H9 (cell line): Measurements from ENCODE around the gene WFIKKN2. TPM values are rescaled to one million over a fixed set of nuclear protein-coding genes. Genes with fewer than 3 reads are reported as not detected.

ENCODE experiments used
- DNase-seq: peaks from one replicate; pipeline ENCODE4 v3.0.0-alpha.2; 2017
- H2AFZ ChIP-seq: one replicate; pipeline ENCODE4 v1.6.1; 2013; ENCODE audit warnings: mild to moderate bottlenecking, low read length, control low read depth, moderate library complexity
- H2AK5ac ChIP-seq: 2 replicates; pipeline ENCODE4 v1.6.1; 2013; ENCODE audit warnings: low read length, control low read depth, mixed read lengths; ENCODE audit not compliant: insufficient read length
- H2BK120ac ChIP-seq: one replicate; pipeline ENCODE4 v1.6.1; 2013; ENCODE audit warnings: low read depth, mild to moderate bottlenecking, low read length, control low read depth, inconsistent platforms; ENCODE audit not compliant: poor library complexity, severe bottlenecking
- H2BK12ac ChIP-seq: 2 replicates; pipeline ENCODE4 v1.6.1; 2013; ENCODE audit warnings: low read length, control low read depth, mixed read lengths, low read depth; ENCODE audit not compliant: insufficient read length
- H2BK15ac ChIP-seq: 2 replicates; pipeline ENCODE4 v1.6.1; 2013; ENCODE audit warnings: low read depth, low read length, control low read depth
- H2BK20ac ChIP-seq: one replicate; pipeline ENCODE4 v1.6.1; 2013; ENCODE audit warnings: low read depth, mild to moderate bottlenecking, low read length, control low read depth, inconsistent platforms; ENCODE audit not compliant: poor library complexity, severe bottlenecking
- H2BK5ac ChIP-seq: 2 replicates; pipeline ENCODE4 v1.6.1; 2013; ENCODE audit warnings: low read length, control low read depth, mixed read lengths; ENCODE audit not compliant: insufficient read length
- H3K14ac ChIP-seq: 2 replicates; pipeline ENCODE4 v1.6.1; 2013; ENCODE audit warnings: low read length, control low read depth; ENCODE audit not compliant: insufficient read depth
- H3K18ac ChIP-seq: 2 replicates; pipeline ENCODE4 v1.6.1; 2013; ENCODE audit warnings: low read depth, mild to moderate bottlenecking, mixed read lengths, low read length, control low read depth; ENCODE audit not compliant: insufficient read length
- H3K23ac ChIP-seq: 2 replicates; pipeline ENCODE4 v1.6.1; 2013; ENCODE audit warnings: low read length, control low read depth, mixed read lengths, low read depth; ENCODE audit not compliant: insufficient read length
- H3K23me2 ChIP-seq: 2 replicates; pipeline ENCODE4 v1.6.1; 2013; ENCODE audit warnings: low read depth, mild to moderate bottlenecking, mixed read lengths, low read length, control low read depth; ENCODE audit not compliant: insufficient read length, poor library complexity, severe bottlenecking
- H3K27ac ChIP-seq: 2 replicates; pipeline ENCODE4 v1.5.1; 2013; ENCODE audit warnings: low read length, control low read depth, mixed read lengths, low read depth; ENCODE audit not compliant: insufficient read length
- H3K27me3 ChIP-seq: 2 replicates; pipeline ENCODE4 v1.6.1; 2013; ENCODE audit warnings: low read length, control low read depth, inconsistent platforms; ENCODE audit not compliant: insufficient read depth
- H3K4ac ChIP-seq: 2 replicates; pipeline ENCODE4 v1.6.1; 2013; ENCODE audit warnings: low read depth, mild to moderate bottlenecking, control low read depth, inconsistent platforms, low read length, moderate library complexity
- H3K4me1 ChIP-seq: 2 replicates; pipeline ENCODE4 v1.6.1; 2013; ENCODE audit warnings: low read length, control low read depth, inconsistent platforms; ENCODE audit not compliant: insufficient read depth
- H3K4me2 ChIP-seq: 2 replicates; pipeline ENCODE4 v1.6.1; 2013; ENCODE audit warnings: low read length, control low read depth, mixed read lengths; ENCODE audit not compliant: insufficient read length, insufficient read depth
- H3K56ac ChIP-seq: 2 replicates; pipeline ENCODE4 v1.6.1; 2013; ENCODE audit warnings: low read depth, mild to moderate bottlenecking, mixed read lengths, low read length, control low read depth; ENCODE audit not compliant: insufficient read length
- H3K79me1 ChIP-seq: 2 replicates; pipeline ENCODE4 v1.6.1; 2013; ENCODE audit warnings: low read depth, mild to moderate bottlenecking, moderate library complexity, low read length, control low read depth, inconsistent platforms; ENCODE audit not compliant: insufficient read depth, poor library complexity, severe bottlenecking
- H3K79me2 ChIP-seq: 2 replicates; pipeline ENCODE4 v1.6.1; 2013; ENCODE audit warnings: low read length, control low read depth, inconsistent platforms; ENCODE audit not compliant: insufficient read depth
- H3K9ac ChIP-seq: 2 replicates; pipeline ENCODE4 v1.6.1; 2013; ENCODE audit warnings: low read length, control low read depth, mixed read lengths; ENCODE audit not compliant: insufficient read length; ENCODE audit errors: extremely low read depth
- H3K9me3 ChIP-seq: one replicate; pipeline ENCODE4 v1.6.1; 2013; ENCODE audit warnings: low read depth, low read length, inconsistent platforms; ENCODE audit not compliant: control insufficient read depth
- H3T11ph ChIP-seq: one replicate; pipeline ENCODE4 v1.6.1; 2013; ENCODE audit warnings: mild to moderate bottlenecking, low read length, control low read depth, inconsistent platforms
- H4K20me1 ChIP-seq: one replicate; pipeline ENCODE4 v1.6.1; 2013; ENCODE audit not compliant: control insufficient read depth, insufficient read length, insufficient read depth
- H4K5ac ChIP-seq: 2 replicates; pipeline ENCODE4 v1.6.1; 2013; ENCODE audit warnings: low read depth, mild to moderate bottlenecking, mixed read lengths, low read length, control low read depth; ENCODE audit not compliant: insufficient read length
- H4K8ac ChIP-seq: replicated peaks from 2 replicates; pipeline ENCODE4 v1.6.1; 2013; ENCODE audit warnings: low read length, control low read depth, mixed read lengths, low read depth; ENCODE audit not compliant: insufficient read length
- H4K91ac ChIP-seq: 2 replicates; pipeline ENCODE4 v1.6.1; 2013; ENCODE audit warnings: low read depth, mild to moderate bottlenecking, moderate library complexity, mixed read lengths, low read length, control low read depth; ENCODE audit not compliant: insufficient read length
- H3K27ac Mint-ChIP-seq, 3 experiments: 2 replicates in 2 of 3; 3 replicates in 1 of 3; pipeline ENCODE4 v1.8.0; 2020 to 2021; ENCODE audit warnings: mixed read lengths in 3 of 3, mild to moderate bottlenecking in 1 of 3, moderate library complexity in 1 of 3
- H3K27me3 Mint-ChIP-seq: 2 replicates; pipeline ENCODE4 v1.8.0; 2021; ENCODE audit warnings: low read depth, mild to moderate bottlenecking, moderate library complexity, mixed read lengths
- H3K36me3 Mint-ChIP-seq, 3 experiments: 2 replicates in 2 of 3; 3 replicates in 1 of 3; pipeline ENCODE4 v1.8.0; 2020 to 2021; ENCODE audit warnings: low read depth in 3 of 3, mixed read lengths in 3 of 3; ENCODE audit not compliant: insufficient read depth in 1 of 3
- H3K4me1 Mint-ChIP-seq, 2 experiments: 2 replicates each; pipeline ENCODE4 v1.8.0; 2020; ENCODE audit warnings: mixed read lengths in 2 of 2
- H3K4me3 Mint-ChIP-seq, 2 experiments: 2 replicates in 1 of 2; 3 replicates in 1 of 2; pipeline ENCODE4 v1.8.0; 2020 to 2021; ENCODE audit warnings: mild to moderate bottlenecking in 2 of 2, mixed read lengths in 2 of 2, moderate library complexity in 1 of 2
- H3K9me3 Mint-ChIP-seq, 2 experiments: 2 replicates in 1 of 2; 3 replicates in 1 of 2; pipeline ENCODE4 v1.8.0; 2020; ENCODE audit warnings: mild to moderate bottlenecking in 2 of 2, mixed read lengths in 2 of 2, moderate library complexity in 1 of 2
- CTCF ChIP-seq: fragments of 200-600 bp; sonication (generic); conservative IDR thresholded peaks from 3 replicates; pipeline ENCODE4 v1.8.0; 2021; ENCODE audit warnings: antibody characterized with exemption, mild to moderate bottlenecking
- WGBS: extraction: QIAGEN DNeasy Blood & Tissue Kit; methylation state at CpG from one replicate; pipeline ENCODE4 v1.1.7; 2013; ENCODE audit warnings: missing lambda C conversion rate, low lambda C conversion rate, mixed read lengths; ENCODE audit not compliant: insufficient read length; ENCODE audit errors: extremely low coverage; 5-methylcytosine and 5-hydroxymethylcytosine counted together
- total RNA-seq: library from RNA; stranded (reverse); gene quantifications from 2 replicates; pipeline ENCODE4 v1.2.1, GENCODE V29; 2021

The WFIKKN2 gene
- total RNA-seq, 1 experiment from 2014 or later = 1.1 TPM

- Histone ChIP-seq H3K9ac (no peak overlapping the region), H3K56ac (no peak overlapping the region), H4K8ac (no peak overlapping the region)
Measured at GRCh38 chr17:50887705-50888245, 52.4 kb downstream of the WFIKKN2 start.

More at GRCh38 chr17:50887705-50888245, 52.4 kb downstream of the WFIKKN2 start:
- no peak overlapping the region for H3K14ac ChIP-seq
- no peak overlapping the region for H4K5ac ChIP-seq
- H3K23me2 ChIP-seq = no peaks in the 10 kb centered on the region
- no peaks in the 10 kb centered on the region for H3K9me3 ChIP-seq
- H4K20me1 ChIP-seq = no peaks in the 10 kb centered on the region
- no peak overlapping the region for H3K4me2 ChIP-seq
- Mint-ChIP-seq H3K4me1 (peaks cover 42 to 45% of the 10 kb centered on the region in 2 experiments), H3K27me3 (no peaks in the 10 kb centered on the region; the same call in 1 of the 2 replicates), H3K4me3 (no peak overlapping the region), H3K27ac (no peak overlapping the region; a peak in 1 of 7 replicates), H3K9me3 (no peaks in the 10 kb centered on the region), H3K36me3 (no peaks in the 10 kb centered on the region)
- no peaks in the 10 kb centered on the region for H3K79me2 ChIP-seq
- WGBS = no CpG with 5 or more reads among the region's 5 CpGs
- H3K79me1 ChIP-seq = no peaks in the 10 kb centered on the region
- H4K91ac ChIP-seq = no peak overlapping the region
- no peak overlapping the region for H2BK20ac ChIP-seq
- H2AK5ac ChIP-seq = no peak overlapping the region
- no peak overlapping the region for H2AFZ ChIP-seq
- H2BK120ac ChIP-seq = no peak overlapping the region
- no peaks in the 10 kb centered on the region for H3K27me3 ChIP-seq
- H3K27ac ChIP-seq = no peak overlapping the region
- no peak overlapping the region for H2BK5ac ChIP-seq
- H3K4me1 ChIP-seq = peaks cover 7% of the 10 kb centered on the region; the same call in 1 of the 2 replicates
- H3K18ac ChIP-seq = no peak overlapping the region
- no peak for TF ChIP-seq CTCF
- no peak overlapping the region for H3K23ac ChIP-seq
- no peak for DNase-seq
- no peak overlapping the region for H3T11ph ChIP-seq
- H2BK12ac ChIP-seq = no peak overlapping the region
- H2BK15ac ChIP-seq = no peak overlapping the region
- no peak overlapping the region for H3K4ac ChIP-seq
